Endometrial microvascular endothelial cells (primary cell): Measurements from ENCODE around the gene CABP1. TPM values are rescaled to one million over a fixed set of nuclear protein-coding genes. Genes with fewer than 3 reads are reported as not detected.

Source experiments
- in situ Hi-C: cut with HindIII; loops from 2 replicates; pipeline ENCODE4 v1.10.0; 2017; ENCODE audit warnings: low sequenced_read_pairs, low pct_unique_long_range_greater_than_20kb; ENCODE audit errors: inconsistent ontology term
- total RNA-seq: library from RNA; depleted of rRNA; stranded (reverse); fragments of >200 nt; gene quantifications from one replicate; pipeline ENCODE4 v1.2.3, GENCODE V29; 2015; ENCODE audit errors: inconsistent ontology term

CABP1 gene
- total RNA-seq, 1 donor from 2014 or later, result not detected

GRCh38 chr12:120687578-120688289 lies 47.3 kb downstream of the CABP1 start:
- in situ Hi-C loops, result no loop called here

GRCh38 chr12:120688527-120689071 lies 48.2 kb downstream of the CABP1 start:
- in situ Hi-C loops, result no loop called here

- in situ Hi-C loops, result no loop called here
These were observed 49.1 kb downstream of the CABP1 start for GRCh38 chr12:120689397-120690082.

GRCh38 chr12:120690083-120690450 lies 49.6 kb downstream of the CABP1 start:
- in situ Hi-C loops, result no loop called here

- in situ Hi-C loops, result no loop called here
These were observed 50.6 kb downstream of the CABP1 start for GRCh38 chr12:120690978-120691377.

- in situ Hi-C loops, result no loop called here
These were observed 52.2 kb downstream of the CABP1 start for GRCh38 chr12:120692524-120693033.

GRCh38 chr12:120693848-120694247 lies 53.4 kb downstream of the CABP1 start:
- in situ Hi-C loops, result no loop called here

- in situ Hi-C loops, result no loop called here
These were observed 56.2 kb downstream of the CABP1 start for GRCh38 chr12:120696626-120697025.

GRCh38 chr12:120697344-120697743 lies 56.9 kb downstream of the CABP1 start:
- in situ Hi-C loops, result no loop called here

- in situ Hi-C loops, result no loop called here
These were observed 58.2 kb downstream of the CABP1 start for GRCh38 chr12:120698665-120699064.

- in situ Hi-C loops, result no loop called here
These were observed 59.1 kb downstream of the CABP1 start for GRCh38 chr12:120699553-120699952.

- in situ Hi-C loops, result no loop called here
These were observed 60.5 kb downstream of the CABP1 start for GRCh38 chr12:120700886-120701285.

- in situ Hi-C loops, result no loop called here
These were observed 62.2 kb downstream of the CABP1 start for GRCh38 chr12:120702637-120703036.

GRCh38 chr12:120703311-120703942 lies 63.0 kb downstream of the CABP1 start:
- in situ Hi-C loops, result no loop called here

GRCh38 chr12:120705618-120706017 lies 65.2 kb downstream of the CABP1 start:
- in situ Hi-C loops, result no loop called here

- in situ Hi-C loops, result no loop called here
These were observed 65.6 kb downstream of the CABP1 start for GRCh38 chr12:120706029-120706428.

GRCh38 chr12:120708651-120709050 lies 68.2 kb downstream of the CABP1 start:
- in situ Hi-C loops, result no loop called here

- in situ Hi-C loops, result loop anchor here (10.0 kb wide), 1 partner anchor 125 kb away; the partner anchor contains the start of gene POP5
These were observed 69.8 kb downstream of the CABP1 start, which contains the start of gene UNC119B for GRCh38 chr12:120710031-120710804. UNC119B (plus strand) TSS chr12:120710458; CDS start chr12:120710475, 17 bp downstream.
